GM19328 (cell line): Measurements from ENCODE around the gene LIMS2.

Experiments used
- ATAC-seq: cut with Tn5 transposase; IDR thresholded peaks from one replicate; pipeline ENCODE4 v1.9.1; 2021; ENCODE audit warnings: mild to moderate bottlenecking, moderate library complexity; ENCODE audit not compliant: unreplicated experiment

Gene LIMS2

DNA sequence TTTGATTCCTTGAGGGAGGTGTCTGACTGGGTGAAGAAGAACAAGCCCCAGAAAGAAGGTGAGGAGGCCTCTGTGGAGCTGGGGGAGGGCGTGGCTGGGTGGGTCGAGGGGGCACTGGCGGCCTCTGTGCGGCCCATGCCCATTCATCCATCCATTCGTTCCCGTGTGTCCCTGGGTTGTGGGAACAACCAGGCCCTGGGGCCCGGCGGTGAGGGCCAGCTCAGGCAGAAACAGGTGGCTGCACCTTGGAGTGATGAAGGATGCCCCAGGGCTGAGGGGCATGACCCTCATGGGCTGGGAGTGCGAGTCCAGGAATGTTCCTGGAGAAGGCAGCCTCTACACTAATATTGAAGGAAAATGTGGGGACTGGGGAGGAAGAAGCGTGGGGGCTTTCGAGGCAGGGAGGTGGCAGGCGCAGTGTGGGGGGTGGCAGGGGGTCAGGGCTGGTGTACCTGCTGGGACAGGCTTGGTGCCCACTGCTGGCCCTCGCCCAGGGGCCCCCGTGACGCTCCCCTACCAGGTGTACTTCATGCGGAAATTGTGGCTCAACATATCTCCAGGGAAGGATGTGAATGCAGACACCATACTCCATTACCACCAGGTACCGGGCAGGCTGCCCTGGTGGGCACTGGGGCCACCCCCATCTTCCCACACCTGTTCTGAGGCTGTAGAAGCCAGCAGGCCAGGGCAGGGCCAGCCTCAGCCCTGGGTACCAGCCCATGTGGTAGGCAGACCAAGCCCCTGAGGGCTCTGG lies 40.5 kb downstream of the LIMS2 start:
- ATAC-seq, result no peak

DNA sequence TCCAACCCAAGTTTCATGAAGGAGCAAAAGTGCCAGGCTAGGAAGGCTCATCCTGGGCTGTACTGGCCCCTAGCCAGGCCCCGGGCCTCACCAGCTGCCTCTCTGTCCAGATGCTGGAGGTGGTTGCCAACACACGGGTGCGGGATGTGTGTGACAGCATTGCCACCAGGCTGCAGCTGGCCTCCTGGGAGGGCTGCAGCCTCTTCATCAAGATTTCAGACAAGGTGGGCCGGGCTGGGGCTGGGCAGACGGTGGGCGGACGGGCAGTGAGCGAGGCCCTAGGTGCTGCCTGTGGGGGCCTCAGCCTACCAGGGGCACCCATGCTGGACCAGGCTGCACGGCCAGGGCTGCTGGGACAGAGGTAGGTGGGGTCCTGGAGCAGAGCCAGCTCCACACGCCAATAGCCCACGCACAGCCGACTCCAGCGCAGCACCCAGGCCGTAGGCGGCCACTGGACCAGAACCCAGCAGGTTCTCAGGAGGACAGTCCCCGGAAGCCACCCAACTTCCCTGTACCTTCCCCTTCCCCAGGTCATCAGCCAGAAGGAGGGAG lies 41.2 kb downstream of the LIMS2 start:
- ATAC-seq, result no peak

DNA sequence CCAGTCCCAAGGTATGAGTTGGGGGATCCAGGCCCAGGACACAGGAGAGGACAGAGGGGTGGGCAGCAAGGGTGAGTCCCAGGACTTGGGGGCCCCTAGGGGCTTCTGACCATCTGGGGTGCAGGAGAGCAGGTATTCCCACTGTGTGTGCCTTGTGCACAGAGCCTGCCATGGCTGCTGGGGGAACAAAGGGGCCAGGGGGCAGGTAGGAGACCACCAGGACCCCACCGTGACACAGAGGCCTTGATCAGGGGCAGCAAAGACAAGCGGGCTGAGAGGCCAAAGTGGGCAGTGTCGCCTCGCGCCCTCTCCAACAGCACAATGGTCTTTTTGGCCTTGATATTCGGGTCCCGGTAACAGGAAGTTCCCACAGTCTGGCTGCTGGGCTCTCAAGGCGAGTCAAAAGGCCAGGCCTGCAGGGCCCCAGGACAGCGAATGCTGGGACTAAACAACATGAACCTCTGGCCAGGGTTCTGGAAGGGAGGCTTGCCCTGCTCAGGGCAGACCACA lies 41.7 kb downstream of the LIMS2 start:
- ATAC-seq, result no peak

DNA sequence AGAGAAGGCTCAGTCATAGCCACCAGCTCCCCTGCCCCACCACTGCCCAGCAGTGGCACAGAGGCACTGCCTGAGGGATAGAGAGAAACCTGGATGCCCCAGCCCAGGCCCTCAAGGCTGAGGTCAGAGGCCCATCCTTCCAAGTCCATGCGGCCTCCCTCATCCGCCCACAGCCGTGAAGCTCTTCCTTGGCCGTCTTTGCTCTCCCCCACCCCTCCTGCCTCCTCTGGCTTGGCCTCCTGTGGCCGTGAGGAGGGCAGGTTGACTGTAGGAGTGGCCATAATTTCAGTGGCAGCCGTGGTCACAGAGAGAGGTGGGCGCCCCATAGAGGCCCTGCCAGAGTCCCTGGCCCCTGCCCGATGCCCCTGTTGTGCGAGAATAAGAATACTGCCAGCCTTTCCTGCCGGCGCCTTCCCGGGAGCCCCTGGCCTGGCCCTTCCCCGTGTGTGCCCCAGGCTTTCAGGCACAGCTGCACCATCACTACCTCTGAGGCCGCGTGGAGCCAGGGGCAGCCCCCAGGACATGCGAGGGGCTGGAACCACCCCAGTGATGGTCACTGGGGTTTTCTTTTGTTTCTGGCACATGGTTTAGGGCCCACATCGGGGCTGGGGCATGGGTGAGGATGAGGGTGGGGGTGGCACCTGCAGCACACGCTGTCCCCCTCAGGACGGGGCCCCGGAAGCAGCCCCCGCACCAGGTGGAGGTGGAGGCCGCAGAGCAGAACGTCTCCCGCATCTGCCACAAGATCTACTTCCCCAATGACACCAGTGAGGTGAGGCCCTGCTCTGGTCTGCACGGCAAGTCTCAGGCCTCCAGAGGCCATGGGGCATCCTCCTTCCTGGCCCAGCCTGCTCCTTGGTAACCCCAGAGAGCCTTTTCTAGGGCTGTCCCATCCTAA lies 42.5 kb downstream of the LIMS2 start:
- no peak for ATAC-seq

DNA sequence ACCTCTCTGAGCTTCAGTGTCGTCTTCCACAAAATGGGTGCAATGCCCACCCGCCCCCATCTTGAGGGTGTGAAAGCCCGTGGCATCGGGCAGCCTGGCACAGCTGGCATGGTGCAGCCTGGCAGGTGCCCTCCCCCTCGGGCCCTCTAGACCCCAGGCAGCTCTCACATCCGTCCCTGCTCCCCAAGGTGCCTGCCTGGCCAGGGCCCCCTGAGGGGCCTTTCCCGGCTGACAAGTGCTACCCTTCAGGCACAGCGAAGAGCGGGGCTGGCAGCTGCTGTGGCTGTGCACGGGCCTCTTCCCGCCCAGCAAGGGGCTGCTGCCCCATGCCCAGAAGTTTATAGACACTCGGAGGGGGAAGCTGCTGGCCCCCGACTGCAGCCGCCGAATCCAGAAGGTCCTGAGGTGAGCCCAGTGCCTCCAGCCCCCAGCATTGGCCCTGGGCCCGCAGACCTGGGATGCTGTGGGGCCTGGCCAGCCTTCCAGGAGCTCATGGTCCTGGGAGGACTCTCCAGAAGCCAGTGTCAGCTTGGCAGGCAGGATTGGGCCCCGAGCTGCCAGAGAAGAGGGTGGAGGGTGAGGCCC lies 43.2 kb downstream of the LIMS2 start:
- no peak for ATAC-seq

DNA sequence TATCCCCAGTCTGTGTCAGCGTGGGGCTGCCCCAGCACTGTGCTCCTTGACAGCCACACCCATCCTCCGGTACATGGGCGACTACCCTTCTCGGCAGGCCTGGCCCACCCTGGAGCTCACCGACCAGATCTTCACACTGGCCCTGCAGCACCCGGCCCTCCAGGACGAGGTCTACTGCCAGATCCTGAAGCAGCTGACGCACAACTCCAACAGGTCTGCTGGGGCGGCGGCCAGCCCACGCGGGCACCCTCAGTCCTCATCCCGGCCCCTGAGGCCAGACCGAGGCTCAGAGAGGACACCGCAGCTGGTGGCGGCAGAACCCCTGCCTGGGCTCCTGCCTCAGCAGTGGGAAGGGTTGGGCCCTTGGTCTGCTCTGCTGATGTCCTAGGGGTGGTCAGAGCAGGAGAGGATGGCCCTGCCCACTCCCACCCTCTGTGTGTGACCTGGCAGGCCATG lies 43.8 kb downstream of the LIMS2 start:
- no peak for ATAC-seq

DNA sequence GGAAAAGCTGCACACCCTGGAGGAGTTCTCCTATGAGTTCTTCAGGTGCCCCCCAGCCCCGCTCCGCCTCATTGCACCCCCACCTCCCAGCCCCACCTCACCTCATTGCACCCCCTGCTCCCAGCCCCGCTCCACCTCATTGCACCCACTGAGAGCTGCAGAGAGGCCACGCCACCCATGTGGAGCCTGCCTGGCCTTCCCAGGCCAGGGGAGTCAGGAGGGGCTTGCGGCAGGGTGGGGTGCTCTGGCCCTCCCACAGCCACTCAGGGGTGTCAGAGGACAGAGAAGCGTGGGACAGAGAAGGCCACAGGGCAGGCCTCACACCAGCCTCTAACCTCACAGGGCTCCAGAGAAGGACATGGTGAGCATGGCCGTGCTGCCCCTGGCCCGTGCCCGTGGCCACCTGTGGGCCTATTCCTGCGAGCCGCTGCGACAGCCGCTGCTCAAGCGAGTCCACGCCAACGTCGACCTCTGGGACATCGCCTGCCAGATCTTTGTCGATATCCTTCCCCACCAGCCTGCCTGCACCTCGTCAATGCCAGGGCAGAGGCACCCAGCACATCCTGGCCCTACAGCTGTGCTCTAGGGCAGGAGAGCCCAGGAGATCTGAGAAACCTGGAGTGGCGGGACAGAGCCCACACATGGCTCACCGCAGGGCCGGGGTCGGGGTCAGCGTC lies 44.3 kb downstream of the LIMS2 start:
- ATAC-seq, result no peak

DNA sequence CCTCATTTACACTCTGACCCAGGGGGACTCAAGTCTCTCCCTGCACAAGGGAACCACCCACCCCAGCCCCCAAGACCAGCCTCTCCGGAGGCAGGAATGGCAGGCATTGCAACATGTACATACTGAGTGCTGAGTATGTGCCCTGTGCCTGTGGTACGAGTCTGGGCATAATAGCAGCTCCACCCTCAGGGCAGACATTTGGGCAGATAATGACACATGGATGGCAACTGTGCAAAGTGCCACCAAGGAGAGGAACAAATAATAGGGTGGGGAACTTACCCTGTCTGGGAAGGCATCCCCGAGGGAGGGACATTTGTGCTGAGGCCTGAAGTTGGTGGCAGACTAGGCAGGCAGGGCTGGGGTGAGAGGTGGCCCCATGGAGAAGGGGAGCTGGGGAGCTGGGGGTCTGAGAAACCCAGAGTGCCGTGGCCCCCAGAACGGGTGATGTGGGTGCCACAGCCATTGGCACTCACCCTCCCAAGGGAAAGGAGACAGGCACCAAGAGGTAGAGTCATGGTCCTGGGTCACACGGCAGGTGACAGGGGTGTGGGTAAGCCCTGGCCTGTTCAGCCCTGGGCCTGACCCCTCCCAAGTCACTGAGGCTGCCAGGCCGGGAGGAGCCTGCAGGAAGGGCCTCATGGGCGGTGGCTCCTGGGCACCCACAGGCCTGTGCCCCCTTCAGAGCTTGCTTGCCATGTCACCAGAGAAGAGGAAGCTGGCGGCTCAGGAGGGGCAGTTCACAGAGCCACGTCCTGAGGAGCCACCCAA lies 45.0 kb downstream of the LIMS2 start:
- no peak for ATAC-seq

DNA sequence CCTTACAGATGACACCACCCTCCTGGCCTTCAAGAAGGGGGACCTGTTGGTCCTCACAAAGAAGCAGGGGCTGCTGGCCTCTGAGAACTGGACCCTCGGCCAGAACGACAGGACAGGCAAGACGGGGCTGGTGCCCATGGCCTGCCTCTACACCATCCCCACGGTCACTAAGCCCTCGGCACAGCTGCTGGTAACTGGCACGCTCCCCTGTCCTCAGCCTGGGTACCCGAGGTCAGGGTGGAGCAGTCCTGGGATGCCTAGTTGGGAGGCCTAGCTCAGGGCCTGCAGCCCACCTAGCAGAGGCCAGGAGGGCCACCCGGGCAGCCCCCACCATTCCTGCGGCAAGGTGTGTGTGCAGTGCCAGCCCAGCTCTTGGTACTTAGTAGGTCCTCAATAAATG lies 45.7 kb downstream of the LIMS2 start:
- ATAC-seq, result no peak

DNA sequence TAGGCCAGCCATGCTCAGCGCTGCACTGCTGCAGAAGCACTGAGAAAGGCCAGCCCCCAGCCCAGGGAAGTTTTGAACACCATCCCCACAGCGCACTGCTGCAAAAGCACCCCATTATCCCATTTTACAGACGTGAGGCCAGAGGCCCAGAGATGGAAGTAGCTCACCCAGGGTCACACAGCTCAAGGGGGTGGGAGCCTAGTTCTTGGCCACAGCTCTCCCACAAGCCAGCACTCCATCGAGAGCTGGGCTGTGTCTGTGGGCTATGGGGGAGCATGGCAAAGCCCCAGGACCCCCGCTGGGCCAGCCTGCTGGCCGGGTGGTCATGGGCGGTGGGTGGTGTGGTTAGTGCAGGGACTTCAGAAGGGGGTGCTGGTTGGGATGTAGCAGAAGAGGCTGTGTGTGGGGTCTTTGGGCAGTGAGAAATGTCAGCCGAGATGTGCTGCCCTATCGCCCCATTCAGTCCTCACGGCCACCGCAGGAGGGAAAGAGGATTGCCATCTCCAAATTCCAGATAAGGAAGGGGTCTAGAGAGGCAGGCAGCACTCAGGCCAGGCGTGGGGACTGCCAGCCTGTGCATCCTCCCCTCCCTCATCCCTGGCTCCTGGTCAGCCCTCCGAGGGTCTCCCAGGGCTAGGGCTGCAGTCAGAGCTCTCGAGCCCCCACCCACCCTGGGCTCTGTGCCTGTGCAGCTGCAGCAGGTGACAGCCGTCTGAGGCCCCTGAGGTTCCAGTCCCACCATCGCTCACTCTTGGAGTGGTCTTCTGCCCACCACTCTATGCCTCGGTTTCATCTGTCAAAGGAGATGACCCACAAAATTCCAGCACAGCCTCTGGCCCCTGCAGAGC lies 46.3 kb downstream of the LIMS2 start:
- ATAC-seq, result no peak

DNA sequence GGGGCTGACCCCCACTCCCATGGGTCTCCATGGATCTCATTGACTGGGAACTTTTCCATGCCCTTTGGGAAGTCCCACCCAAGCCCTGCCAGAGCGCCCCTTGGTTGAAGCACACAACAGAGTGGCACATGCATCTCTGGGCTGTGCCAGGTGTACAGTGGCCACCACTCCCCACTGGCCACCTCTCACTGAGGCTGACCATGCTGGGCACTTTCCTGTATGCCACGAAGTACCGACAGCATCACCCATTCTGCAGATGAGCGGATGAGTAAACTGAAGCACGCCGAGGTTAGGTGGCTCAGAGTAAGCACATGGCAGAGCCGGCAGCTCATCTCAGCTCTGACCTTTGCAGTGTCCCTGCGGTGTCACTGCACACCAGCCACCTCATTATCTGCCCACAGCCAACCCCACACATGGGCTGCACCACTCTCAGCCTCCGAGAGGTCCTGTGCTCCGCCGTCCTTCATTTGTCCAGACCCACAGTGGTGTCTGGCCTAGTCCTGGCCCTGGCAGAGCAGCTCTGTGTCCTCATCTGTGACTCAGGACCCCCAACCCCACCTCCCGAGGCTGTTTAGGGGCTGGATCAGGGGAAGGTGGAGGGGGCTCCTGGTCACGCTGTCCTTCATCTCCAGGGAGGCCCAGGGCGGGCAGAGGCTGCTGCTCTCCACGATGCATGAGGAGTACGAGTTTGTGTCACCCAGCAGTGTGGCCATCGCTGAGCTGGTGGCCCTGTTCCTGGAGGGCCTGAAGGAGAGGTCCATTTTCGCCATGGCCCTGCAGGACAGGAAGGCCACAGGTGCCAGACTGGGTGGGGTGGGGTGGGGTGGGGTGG lies 47.4 kb downstream of the LIMS2 start:
- ATAC-seq, result no peak

DNA sequence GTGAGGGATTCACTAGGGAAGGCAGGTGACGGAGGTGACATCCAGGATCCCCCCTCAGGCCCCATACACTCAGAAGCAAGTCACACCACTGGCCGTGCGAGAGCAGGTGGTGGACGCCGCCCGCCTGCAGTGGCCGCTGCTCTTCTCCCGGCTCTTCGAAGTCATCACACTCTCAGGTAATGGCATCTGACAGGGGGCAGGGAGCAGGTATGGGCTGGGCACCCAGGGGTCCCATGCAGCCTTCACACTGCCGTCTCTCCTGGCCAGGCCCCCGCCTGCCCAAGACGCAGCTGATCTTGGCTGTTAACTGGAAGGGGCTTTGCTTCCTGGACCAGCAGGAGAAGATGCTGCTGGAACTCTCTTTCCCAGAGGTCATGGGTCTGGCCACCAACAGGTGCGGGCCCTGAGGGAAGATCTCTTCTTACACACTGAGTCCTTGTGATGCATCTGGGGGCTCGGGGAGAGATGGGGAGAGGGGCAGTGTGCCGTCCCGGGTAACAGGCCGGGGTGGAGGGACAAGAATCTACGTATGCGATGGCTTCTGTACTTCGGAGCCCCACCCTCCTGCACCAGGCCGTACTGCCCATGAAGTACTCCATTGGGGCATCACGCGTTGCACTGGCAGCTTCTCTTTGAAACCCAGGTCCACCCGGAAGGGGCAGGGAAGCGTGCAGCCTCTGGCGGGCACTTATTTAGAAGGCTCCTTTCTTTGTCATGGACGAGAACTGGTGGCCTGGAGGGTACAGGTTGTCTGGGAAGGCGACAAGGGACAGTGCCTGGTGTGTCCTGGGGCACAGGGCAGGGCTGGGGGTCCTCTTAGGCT lies 48.2 kb downstream of the LIMS2 start:
- no peak for ATAC-seq

DNA sequence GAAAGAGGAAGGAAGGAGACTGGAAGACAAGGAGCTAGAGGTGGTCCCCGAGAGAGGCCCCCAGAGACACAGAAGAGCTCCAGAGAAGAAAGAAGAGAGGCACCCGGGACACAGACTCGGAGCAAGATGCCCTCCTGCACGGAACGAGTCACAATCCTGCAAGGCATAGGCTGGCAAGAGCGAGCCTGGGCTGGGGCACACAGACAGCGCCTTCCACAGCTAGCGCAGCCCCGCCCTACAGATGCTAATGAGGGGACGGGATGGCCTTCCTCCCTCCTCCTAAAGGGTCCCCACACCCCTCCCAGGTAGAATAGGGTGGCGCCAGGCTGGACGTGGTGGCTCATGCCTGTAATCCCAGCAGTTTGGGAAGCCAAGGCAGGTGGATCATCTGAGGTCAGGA lies 49.2 kb downstream of the LIMS2 start:
- no peak for ATAC-seq

DNA sequence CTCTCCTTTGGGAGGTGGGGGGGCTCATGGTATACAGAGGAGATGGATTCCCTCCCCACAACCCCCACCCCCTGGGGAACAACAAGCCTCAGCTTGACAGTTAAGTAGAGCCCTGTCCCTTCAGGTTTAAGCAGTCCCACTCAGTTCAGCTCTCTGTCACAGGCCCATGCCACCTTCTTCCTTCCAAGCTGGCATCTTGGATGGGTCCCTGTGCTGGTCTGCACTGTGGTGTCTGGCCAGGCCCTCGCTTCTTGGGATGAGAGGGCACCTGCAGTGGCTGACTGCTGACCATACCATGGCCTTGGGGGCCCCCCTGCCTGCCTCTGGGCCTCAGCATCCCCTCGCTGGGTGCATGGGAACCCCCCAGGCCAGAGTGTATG lies 49.8 kb downstream of the LIMS2 start:
- ATAC-seq, result no peak

DNA sequence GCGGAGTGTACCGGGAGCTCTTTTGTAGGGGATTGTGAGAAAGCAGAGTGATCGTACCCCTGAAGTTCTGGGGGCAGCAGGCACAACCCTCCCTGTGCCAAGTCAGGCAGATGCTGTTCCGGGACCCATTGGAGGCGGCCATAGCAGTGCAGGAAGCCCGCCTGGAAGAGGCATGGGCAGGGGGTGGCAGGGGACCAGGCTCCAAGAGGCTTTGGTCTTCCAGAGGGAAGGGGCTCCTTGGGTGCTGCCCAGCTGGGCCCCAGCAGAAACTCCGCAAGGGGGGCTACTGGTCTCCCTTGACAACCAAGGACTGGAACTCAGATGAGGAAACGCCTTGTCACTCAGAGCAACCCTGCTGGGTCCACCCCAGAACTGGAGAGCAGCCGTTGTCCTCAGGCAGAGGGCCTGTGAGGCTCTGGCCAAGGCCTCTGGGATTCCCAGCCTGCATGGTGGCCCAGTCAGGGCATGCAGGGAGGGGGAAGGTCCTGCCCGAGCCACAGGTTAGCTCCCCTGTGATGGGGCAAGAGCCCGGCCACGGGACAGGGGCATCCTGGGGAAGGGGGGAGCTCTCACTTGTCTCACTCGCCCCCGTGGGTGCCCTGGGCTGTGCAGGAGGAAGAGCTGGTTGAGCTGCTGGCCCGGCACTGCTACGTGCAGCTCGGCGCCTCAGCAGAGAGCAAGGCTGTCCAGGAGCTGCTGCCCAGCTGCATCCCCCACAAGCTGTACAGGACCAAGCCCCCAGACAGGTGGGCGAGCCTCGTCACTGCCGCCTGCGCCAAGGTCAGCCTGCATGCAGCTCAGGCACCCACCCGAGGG lies 50.4 kb downstream of the LIMS2 start:
- ATAC-seq, result no peak

DNA sequence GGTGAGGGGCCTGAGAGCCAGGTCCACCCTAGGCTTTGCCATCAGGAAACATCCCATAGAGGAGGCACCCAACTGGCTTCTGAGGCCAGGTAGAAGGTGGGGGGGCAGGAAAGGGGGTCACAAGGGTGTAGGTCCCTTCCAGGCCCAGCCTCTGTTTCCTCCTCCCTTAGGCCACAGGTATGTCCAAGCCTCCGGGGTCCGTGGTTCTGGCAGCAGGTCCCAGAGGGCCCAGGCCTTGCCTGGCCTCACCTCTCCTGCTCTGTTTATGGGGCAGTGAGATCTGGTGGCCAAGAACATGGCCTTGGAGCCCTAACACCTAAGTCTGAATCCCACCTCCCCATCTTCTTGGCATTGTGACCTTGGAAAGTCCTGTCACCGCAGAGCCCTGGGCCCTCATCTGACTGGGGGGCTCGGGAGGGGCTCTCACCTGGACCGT lies 51.0 kb downstream of the LIMS2 start:
- ATAC-seq, result no peak
